Measurements from ENCODE around the gene KANSL3. TPM values are rescaled to one million over a fixed set of nuclear protein-coding genes. Genes with fewer than 3 reads are reported as not detected.

The KANSL3 gene
- total and polyA plus RNA-seq, 9 of the 15 experiments (the other 6 are each of a cell fraction or from before 2014, with no cell fraction given) = 11.3 to 43.7 (median 27.9) TPM

- TF ChIP-seq RBBP5 (IDR thresholded peaks at IDR 0.05; ENCODE audit: borderline replicate concordance, insufficient read depth, low read length, poor library complexity, severe bottlenecking) (peak; percentile 80), ADNP (tag; IDR thresholded peaks at IDR 0.05) (no peak), NR1H2 (CRISPR knock-in tag; IDR thresholded peaks at IDR 0.05) (no peak), RFX7 (CRISPR knock-in tag; IDR thresholded peaks at IDR 0.05) (no peak), HDAC3 (IDR thresholded peaks at IDR 0.05; ENCODE audit: borderline replicate concordance, partially characterized antibody) (peak; percentile 98), POLR3G (IDR thresholded peaks at IDR 0.05; ENCODE audit: extremely low read depth, insufficient read length, insufficient replicate concordance) (no peak), POU5F1 (IDR thresholded peaks at IDR 0.05; ENCODE audit: borderline replicate concordance, low read depth, low read length, partially characterized antibody) (no peak), FOXJ3 (CRISPR knock-in tag; IDR thresholded peaks at IDR 0.05) (no peak), ESRRA (IDR thresholded peaks at IDR 0.05; ENCODE audit: borderline replicate concordance, low read depth) (peak; percentile 56; the same call in 1 of the 2 replicates), CSDE1 (IDR thresholded peaks at IDR 0.05) (no peak), KDM4B (IDR thresholded peaks at IDR 0.05; ENCODE audit: borderline replicate concordance in 2 of 2, low read depth in 1 of 2) (peak in 1 of 2 experiments; percentile 81; a peak in 1 of 4 replicates), SIN3B (IDR thresholded peaks at IDR 0.05; ENCODE audit: low read depth) (0 out of 2 replicates have a peak, but pooled peaks have one; percentile 34), FOXK2 (conservative IDR thresholded peaks at IDR 0.05 in 1 of 2, IDR thresholded peaks at IDR 0.05 in 1 of 2; ENCODE audit: low read depth in 2 of 2) (peak; percentile 91 to 96), CBFB (CRISPR knock-in tag; IDR thresholded peaks at IDR 0.05) (peak; percentile 97), PCBP1 (IDR thresholded peaks at IDR 0.05; ENCODE audit: low read depth, low read length, poor library complexity, severe bottlenecking) (no peak), HMGN3 (IDR thresholded peaks at IDR 0.05; ENCODE audit: borderline replicate concordance, extremely low read depth, insufficient read length, low read depth, low read length) (peak; percentile 95), CEBPG (CRISPR knock-in tag; IDR thresholded peaks at IDR 0.05) (no peak), CEBPG (tag; conservative IDR thresholded peaks at IDR 0.05 in 1 of 2, IDR thresholded peaks at IDR 0.05 in 1 of 2) (no peak), KHSRP (IDR thresholded peaks at IDR 0.05) (no peak), FIP1L1 (IDR thresholded peaks at IDR 0.05; ENCODE audit: low read depth, low read length, poor library complexity, severe bottlenecking) (peak; percentile 98), ZNF696 (CRISPR knock-in tag; conservative IDR thresholded peaks at IDR 0.05) (no peak), ZNF239 (CRISPR knock-in tag; IDR thresholded peaks at IDR 0.05) (no peak), ZNF79 (CRISPR knock-in tag; IDR thresholded peaks at IDR 0.05; ENCODE audit: low read depth) (no peak), BCOR (IDR thresholded peaks at IDR 0.05) (peak; percentile 68)
- TF ChIP-seq, protein P1, sequence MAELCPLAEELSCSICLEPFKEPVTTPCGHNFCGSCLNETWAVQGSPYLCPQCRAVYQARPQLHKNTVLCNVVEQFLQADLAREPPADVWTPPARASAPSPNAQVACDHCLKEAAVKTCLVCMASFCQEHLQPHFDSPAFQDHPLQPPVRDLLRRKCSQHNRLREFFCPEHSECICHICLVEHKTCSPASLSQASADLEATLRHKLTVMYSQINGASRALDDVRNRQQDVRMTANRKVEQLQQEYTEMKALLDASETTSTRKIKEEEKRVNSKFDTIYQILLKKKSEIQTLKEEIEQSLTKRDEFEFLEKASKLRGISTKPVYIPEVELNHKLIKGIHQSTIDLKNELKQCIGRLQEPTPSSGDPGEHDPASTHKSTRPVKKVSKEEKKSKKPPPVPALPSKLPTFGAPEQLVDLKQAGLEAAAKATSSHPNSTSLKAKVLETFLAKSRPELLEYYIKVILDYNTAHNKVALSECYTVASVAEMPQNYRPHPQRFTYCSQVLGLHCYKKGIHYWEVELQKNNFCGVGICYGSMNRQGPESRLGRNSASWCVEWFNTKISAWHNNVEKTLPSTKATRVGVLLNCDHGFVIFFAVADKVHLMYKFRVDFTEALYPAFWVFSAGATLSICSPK (IDR thresholded peaks at IDR 0.05; ENCODE audit: borderline replicate concordance) = no peak
- TF ChIP-seq, protein P2, sequence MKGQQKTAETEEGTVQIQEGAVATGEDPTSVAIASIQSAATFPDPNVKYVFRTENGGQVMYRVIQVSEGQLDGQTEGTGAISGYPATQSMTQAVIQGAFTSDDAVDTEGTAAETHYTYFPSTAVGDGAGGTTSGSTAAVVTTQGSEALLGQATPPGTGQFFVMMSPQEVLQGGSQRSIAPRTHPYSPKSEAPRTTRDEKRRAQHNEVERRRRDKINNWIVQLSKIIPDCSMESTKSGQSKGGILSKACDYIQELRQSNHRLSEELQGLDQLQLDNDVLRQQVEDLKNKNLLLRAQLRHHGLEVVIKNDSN (CRISPR knock-in tag; IDR thresholded peaks at IDR 0.05) = no peak
Observed at GRCh38 chr2:96638144-96639121, at the start of gene KANSL3 (continued).

Measured in K562 (cell line).